Loucy (cell line): Measurements from ENCODE around the gene NR3C2.

Experiments used
- H2AFZ ChIP-seq: fragments of 200-600 bp; sonication (generic); 2 replicates; pipeline ENCODE4 v1.6.0; 2016; ENCODE audit warnings: antibody characterized with exemption, mild to moderate bottlenecking, low read length, moderate library complexity
- H3F3A ChIP-seq: fragments of 200-600 bp; 2 replicates; pipeline ENCODE4 v1.6.0; 2016; ENCODE audit warnings: antibody characterized with exemption, low read depth, mild to moderate bottlenecking
- H3K27me3 ChIP-seq: fragments of 200-600 bp; sonication (generic); 2 replicates; pipeline ENCODE4 v1.6.1; 2014; ENCODE audit warnings: low read length, mild to moderate bottlenecking; ENCODE audit not compliant: insufficient read depth, poor library complexity, severe bottlenecking
- H3K36me3 ChIP-seq: fragments of 200-600 bp; sonication (generic); 2 replicates; pipeline ENCODE4 v1.6.1; 2016; ENCODE audit warnings: low read length; ENCODE audit not compliant: insufficient read depth
- H3K4me1 ChIP-seq: fragments of 200-600 bp; sonication (generic); 2 replicates; pipeline ENCODE4 v1.5.1; 2014; ENCODE audit warnings: low read length, mild to moderate bottlenecking; ENCODE audit not compliant: insufficient read depth, poor library complexity, severe bottlenecking
- H3K4me2 ChIP-seq: fragments of 200-600 bp; sonication (generic); 2 replicates; pipeline ENCODE4 v1.6.0; 2014; ENCODE audit warnings: antibody characterized with exemption, low read length, low read depth, mild to moderate bottlenecking; ENCODE audit not compliant: poor library complexity, severe bottlenecking
- H3K4me3 ChIP-seq: fragments of 200-600 bp; sonication (generic); 2 replicates; pipeline ENCODE4 v1.5.1; 2014; ENCODE audit warnings: low read length, mild to moderate bottlenecking, mixed read lengths; ENCODE audit not compliant: poor library complexity, severe bottlenecking
- H3K79me2 ChIP-seq: fragments of 200-600 bp; sonication (generic); 2 replicates; pipeline ENCODE4 v1.6.1; 2014; ENCODE audit warnings: low read length; ENCODE audit not compliant: insufficient read depth
- H3K9ac ChIP-seq: fragments of 200-600 bp; sonication (generic); 2 replicates; pipeline ENCODE4 v1.6.0; 2014; ENCODE audit warnings: mild to moderate bottlenecking, low read depth, low read length, moderate library complexity; ENCODE audit not compliant: poor library complexity, severe bottlenecking
- H3K9me2 ChIP-seq: fragments of 200-600 bp; sonication (generic); replicated peaks from 2 replicates; pipeline ENCODE4 v1.6.1; 2016; ENCODE audit warnings: low read depth, low read length, mixed read lengths
- H3K9me3 ChIP-seq: fragments of 200-600 bp; sonication (generic); 2 replicates; pipeline ENCODE4 v1.6.1; 2014; ENCODE audit warnings: mild to moderate bottlenecking, antibody characterized with exemption, low read length, low read depth; ENCODE audit not compliant: insufficient read depth
- H4K20me1 ChIP-seq: fragments of 200-600 bp; sonication (generic); 2 replicates; pipeline ENCODE4 v1.6.0; 2014; ENCODE audit warnings: antibody characterized with exemption, low read length, mild to moderate bottlenecking; ENCODE audit not compliant: insufficient read depth, poor library complexity, severe bottlenecking
- EZH2phosphoT487 ChIP-seq: fragments of 200-600 bp; IDR thresholded peaks from 2 replicates; pipeline ENCODE4 v1.6.1; 2018; ENCODE audit warnings: antibody characterized with exemption, mild to moderate bottlenecking, moderate library complexity, borderline replicate concordance
- TF ChIP-seq, protein P1 (sequence below): fragments of 200-600 bp; sonication (generic); conservative IDR thresholded peaks from 2 replicates; pipeline ENCODE4 v1.5.1; 2014; ENCODE audit warnings: mild to moderate bottlenecking, antibody characterized with exemption, low read length

NR3C2 gene

GRCh38 chr4:148441624-148441985 is 609 bp downstream of the NR3C2 start:
- H3K4me3 ChIP-seq: peak overlapping the region; percentile 91
- H3K4me1 ChIP-seq: peaks cover 10% of the 10 kb centered on the region
- H2AFZ ChIP-seq: peak overlapping the region; percentile 87
- no peaks in the 10 kb centered on the region for H4K20me1 ChIP-seq
- H3K27me3 ChIP-seq: no peaks in the 10 kb centered on the region
- H3K4me2 ChIP-seq: peak overlapping the region; percentile 61
- peak overlapping the region; percentile 68 for H3K9ac ChIP-seq
- no peaks in the 10 kb centered on the region for H3K9me3 ChIP-seq
- TF ChIP-seq, protein P1, sequence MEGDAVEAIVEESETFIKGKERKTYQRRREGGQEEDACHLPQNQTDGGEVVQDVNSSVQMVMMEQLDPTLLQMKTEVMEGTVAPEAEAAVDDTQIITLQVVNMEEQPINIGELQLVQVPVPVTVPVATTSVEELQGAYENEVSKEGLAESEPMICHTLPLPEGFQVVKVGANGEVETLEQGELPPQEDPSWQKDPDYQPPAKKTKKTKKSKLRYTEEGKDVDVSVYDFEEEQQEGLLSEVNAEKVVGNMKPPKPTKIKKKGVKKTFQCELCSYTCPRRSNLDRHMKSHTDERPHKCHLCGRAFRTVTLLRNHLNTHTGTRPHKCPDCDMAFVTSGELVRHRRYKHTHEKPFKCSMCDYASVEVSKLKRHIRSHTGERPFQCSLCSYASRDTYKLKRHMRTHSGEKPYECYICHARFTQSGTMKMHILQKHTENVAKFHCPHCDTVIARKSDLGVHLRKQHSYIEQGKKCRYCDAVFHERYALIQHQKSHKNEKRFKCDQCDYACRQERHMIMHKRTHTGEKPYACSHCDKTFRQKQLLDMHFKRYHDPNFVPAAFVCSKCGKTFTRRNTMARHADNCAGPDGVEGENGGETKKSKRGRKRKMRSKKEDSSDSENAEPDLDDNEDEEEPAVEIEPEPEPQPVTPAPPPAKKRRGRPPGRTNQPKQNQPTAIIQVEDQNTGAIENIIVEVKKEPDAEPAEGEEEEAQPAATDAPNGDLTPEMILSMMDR: no peak
- no peaks in the 10 kb centered on the region for H3K36me3 ChIP-seq
- no peaks in the 10 kb centered on the region for H3F3A ChIP-seq
- no peaks in the 10 kb centered on the region for H3K79me2 ChIP-seq
- no peaks in the 10 kb centered on the region for H3K9me2 ChIP-seq

DNA sequence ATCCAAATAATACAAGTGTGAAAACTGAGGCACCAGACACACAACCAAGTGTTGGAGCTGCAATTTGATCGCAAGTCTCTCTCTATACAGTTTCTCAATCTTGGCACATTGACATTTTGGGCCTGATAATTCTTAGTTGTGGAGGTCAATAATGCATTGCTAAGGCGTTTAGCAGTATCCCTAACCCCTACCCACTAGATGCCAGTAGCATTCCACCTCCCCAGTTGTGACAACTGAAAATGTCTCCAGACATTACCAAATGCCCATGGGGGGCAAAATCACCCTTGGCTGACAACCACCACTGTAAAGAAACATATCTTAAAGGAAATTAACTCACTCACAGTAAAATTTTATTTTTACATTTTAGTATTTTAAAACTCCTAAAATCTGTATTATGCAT is 4.2 kb downstream of the NR3C2 start:
- H3K4me1 ChIP-seq: peaks cover 24% of the 10 kb centered on the region
- no peaks in the 10 kb centered on the region for H3K27me3 ChIP-seq
- H3F3A ChIP-seq: no peaks in the 10 kb centered on the region
- H3K9ac ChIP-seq: no peak overlapping the region
- H3K4me3 ChIP-seq: no peak overlapping the region
- H3K79me2 ChIP-seq: no peaks in the 10 kb centered on the region
- TF ChIP-seq, protein P1: no peak
- TF ChIP-seq EZH2phosphoT487: no peak
- no peaks in the 10 kb centered on the region for H4K20me1 ChIP-seq
- H2AFZ ChIP-seq: no peak overlapping the region
- no peaks in the 10 kb centered on the region for H3K9me2 ChIP-seq
- no peaks in the 10 kb centered on the region for H3K36me3 ChIP-seq
- H3K9me3 ChIP-seq: no peaks in the 10 kb centered on the region
- H3K4me2 ChIP-seq: peak overlapping the region; percentile 10

- TF ChIP-seq, protein P1: no peak
- no peak for TF ChIP-seq EZH2phosphoT487
- H3K79me2 ChIP-seq: no peaks in the 10 kb centered on the region
- no peaks in the 10 kb centered on the region for H3K27me3 ChIP-seq
- H3F3A ChIP-seq: no peaks in the 10 kb centered on the region
- no peak overlapping the region for H2AFZ ChIP-seq
- H3K4me2 ChIP-seq: peak overlapping the region; percentile 10
- peaks cover 24% of the 10 kb centered on the region for H3K4me1 ChIP-seq
- H4K20me1 ChIP-seq: no peaks in the 10 kb centered on the region
- no peak overlapping the region for H3K4me3 ChIP-seq
- no peaks in the 10 kb centered on the region for H3K9me3 ChIP-seq
- no peaks in the 10 kb centered on the region for H3K9me2 ChIP-seq
- H3K36me3 ChIP-seq: no peaks in the 10 kb centered on the region
- H3K9ac ChIP-seq: no peak overlapping the region
These were observed 4.8 kb downstream of the NR3C2 start for GRCh38 chr4:148437439-148437838.
